GM21737 (cell line): ENCODE data around the gene IFI30.

ENCODE experiments used
- ATAC-seq: cut with Tn5 transposase; IDR thresholded peaks from one replicate; pipeline ENCODE4 v1.9.1; 2021; ENCODE audit warnings: mild to moderate bottlenecking, moderate library complexity; ENCODE audit not compliant: unreplicated experiment

IFI30 gene

GRCh38 chr19:18173572-18174288, at the start of gene IFI30:
TSS of gene IFI30 (plus strand) at chr19:18173813. CDS start at chr19:18173842, 29 bp downstream.
- peak; percentile 42 for ATAC-seq

- ATAC-seq: no peak
Measured at GRCh38 chr19:18123819-18124218, 49.8 kb upstream of the IFI30 start.

GRCh38 chr19:18126097-18126496, 47.5 kb upstream of the IFI30 start:
- no peak for ATAC-seq

GRCh38 chr19:18128044-18128443, 45.6 kb upstream of the IFI30 start:
- ATAC-seq: no peak

- no peak for ATAC-seq
Measured at GRCh38 chr19:18128805-18129204, 44.8 kb upstream of the IFI30 start.

GRCh38 chr19:18130523-18131242, 42.9 kb upstream of the IFI30 start:
- no peak for ATAC-seq

- ATAC-seq: no peak
Measured at GRCh38 chr19:18131841-18132596, 41.6 kb upstream of the IFI30 start.

- ATAC-seq: no peak
Measured at GRCh38 chr19:18135712-18136584, 37.7 kb upstream of the IFI30 start.

GRCh38 chr19:18137242-18137641, 36.4 kb upstream of the IFI30 start:
- ATAC-seq: no peak

GRCh38 chr19:18137657-18138339, 35.8 kb upstream of the IFI30 start:
- no peak for ATAC-seq

GRCh38 chr19:18140473-18140872, 33.1 kb upstream of the IFI30 start:
- ATAC-seq: no peak

- no peak for ATAC-seq
Measured at GRCh38 chr19:18141031-18141430, 32.6 kb upstream of the IFI30 start.

- no peak for ATAC-seq
Measured at GRCh38 chr19:18143902-18144301, 29.7 kb upstream of the IFI30 start.

- no peak for ATAC-seq
Measured at GRCh38 chr19:18144361-18144760, 29.3 kb upstream of the IFI30 start.

GRCh38 chr19:18144906-18145305, 28.7 kb upstream of the IFI30 start:
- no peak for ATAC-seq

- ATAC-seq: no peak
Measured at GRCh38 chr19:18145391-18145999, 28.1 kb upstream of the IFI30 start.

- no peak for ATAC-seq
Measured at GRCh38 chr19:18147396-18147795, 26.2 kb upstream of the IFI30 start.

- ATAC-seq: no peak
Measured at GRCh38 chr19:18149596-18149975, 24.0 kb upstream of the IFI30 start.

GRCh38 chr19:18150776-18151624, 22.6 kb upstream of the IFI30 start:
- ATAC-seq: no peak
